ENCODE data around the gene RTL1.

DNA sequence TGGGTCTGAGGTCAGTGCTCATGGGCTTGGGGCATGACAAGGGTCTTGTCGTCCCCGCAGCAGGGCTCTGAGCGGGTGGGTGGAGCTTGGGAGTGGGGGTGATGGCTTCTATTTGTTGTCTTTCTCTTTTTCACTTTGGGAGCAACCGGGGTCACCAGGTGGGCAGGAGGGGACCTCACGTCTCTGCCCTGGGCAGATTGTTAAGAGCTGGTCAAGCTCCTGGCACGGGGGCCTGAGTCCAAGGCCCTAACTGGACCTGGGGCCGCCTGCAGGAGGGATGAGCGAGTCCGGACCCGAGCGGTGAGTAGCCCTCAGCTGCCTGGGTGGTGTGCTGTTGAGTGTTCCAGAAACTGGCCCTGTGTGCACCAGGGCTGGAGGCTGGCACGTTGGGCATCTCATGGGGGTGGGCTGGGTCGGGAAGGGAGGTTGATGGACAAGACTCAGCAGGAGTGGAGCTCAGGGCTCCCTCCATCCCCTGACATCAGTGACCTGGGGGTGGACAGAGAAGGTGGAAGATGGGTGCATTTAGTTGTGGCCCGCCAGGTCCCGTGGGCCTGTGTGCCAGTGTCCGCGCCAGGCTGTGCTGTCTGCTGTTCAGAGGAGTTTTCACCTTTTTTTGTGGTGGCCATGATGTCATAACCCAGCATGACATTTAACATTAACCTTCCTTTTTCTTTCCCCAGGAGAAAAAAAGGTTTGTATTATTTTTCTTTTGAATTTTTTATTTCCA lies 27.5 kb downstream of the RTL1 start:
- TF ChIP-seq POLR2A (IDR thresholded peaks at IDR 0.05) (no peak), POLR2AphosphoS5 (IDR thresholded peaks at IDR 0.05) (no peak)
- TF ChIP-seq, protein P1, sequence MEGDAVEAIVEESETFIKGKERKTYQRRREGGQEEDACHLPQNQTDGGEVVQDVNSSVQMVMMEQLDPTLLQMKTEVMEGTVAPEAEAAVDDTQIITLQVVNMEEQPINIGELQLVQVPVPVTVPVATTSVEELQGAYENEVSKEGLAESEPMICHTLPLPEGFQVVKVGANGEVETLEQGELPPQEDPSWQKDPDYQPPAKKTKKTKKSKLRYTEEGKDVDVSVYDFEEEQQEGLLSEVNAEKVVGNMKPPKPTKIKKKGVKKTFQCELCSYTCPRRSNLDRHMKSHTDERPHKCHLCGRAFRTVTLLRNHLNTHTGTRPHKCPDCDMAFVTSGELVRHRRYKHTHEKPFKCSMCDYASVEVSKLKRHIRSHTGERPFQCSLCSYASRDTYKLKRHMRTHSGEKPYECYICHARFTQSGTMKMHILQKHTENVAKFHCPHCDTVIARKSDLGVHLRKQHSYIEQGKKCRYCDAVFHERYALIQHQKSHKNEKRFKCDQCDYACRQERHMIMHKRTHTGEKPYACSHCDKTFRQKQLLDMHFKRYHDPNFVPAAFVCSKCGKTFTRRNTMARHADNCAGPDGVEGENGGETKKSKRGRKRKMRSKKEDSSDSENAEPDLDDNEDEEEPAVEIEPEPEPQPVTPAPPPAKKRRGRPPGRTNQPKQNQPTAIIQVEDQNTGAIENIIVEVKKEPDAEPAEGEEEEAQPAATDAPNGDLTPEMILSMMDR (IDR thresholded peaks at IDR 0.05), result no peak

Measured in breast epithelium (tissue), 3 donors.